NCI-H2171 (cell line): ENCODE data around the gene TMPRSS4.

Experiments
- DNase-seq: peaks from one replicate; lab custom pipeline; 2025; lab: John Stamatoyannopoulos, UW

Gene TMPRSS4

DNA sequence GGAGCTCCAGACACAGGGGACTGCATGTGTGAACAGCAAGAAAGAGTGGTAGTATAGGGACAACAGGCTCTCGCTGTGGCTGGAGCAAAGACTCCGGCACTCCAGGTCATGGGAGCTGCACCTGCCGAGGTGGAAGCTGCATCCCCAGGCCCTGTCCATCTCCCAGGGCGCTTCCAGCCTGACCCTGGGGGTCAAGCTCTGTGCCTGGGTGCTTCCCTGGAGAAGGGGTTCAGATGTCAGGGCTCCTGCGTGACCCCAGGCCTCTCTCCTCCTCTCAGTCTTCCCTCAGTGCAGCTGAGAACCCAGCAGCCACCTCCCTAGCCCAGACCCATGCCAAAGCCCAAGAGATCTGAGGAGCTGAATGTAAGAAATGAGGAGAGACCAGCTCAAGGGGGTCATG is 3.4 kb downstream of the TMPRSS4 start:
- no peak for DNase-seq

DNA sequence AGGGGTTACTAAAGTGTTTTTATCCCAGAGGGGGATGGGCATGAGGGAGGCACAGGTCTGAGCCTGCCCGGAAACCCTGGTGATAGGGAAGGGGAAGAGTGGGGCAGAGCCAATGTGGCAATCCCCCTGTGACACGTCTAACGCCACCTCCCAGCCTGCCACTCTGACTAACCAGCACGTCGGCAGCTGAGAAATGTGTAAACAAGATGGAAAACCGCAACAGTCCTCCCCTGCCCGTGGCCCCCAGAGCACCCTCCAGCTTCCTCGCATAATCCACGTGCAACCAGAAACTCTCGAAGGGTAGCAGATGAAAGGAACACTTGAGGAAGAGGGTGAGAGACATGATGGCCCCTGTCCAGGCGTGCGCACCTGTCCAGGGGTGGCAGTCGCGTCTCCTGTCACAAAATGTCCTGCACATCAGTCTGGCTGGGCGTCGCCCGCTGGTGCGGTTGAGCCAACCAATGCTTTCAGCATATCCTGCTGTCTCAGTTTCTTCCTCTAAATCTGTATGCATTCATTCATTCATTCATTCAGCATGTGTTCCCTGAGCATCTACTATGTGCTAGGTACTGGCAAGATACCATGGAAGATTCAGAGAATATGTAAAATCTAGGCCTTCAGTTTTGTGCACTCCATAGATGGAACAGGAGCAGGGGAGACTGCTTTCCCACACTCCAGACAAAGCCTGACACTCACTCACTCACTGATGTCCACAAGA is 4.5 kb downstream of the TMPRSS4 start:
- DNase-seq: no peak

DNA sequence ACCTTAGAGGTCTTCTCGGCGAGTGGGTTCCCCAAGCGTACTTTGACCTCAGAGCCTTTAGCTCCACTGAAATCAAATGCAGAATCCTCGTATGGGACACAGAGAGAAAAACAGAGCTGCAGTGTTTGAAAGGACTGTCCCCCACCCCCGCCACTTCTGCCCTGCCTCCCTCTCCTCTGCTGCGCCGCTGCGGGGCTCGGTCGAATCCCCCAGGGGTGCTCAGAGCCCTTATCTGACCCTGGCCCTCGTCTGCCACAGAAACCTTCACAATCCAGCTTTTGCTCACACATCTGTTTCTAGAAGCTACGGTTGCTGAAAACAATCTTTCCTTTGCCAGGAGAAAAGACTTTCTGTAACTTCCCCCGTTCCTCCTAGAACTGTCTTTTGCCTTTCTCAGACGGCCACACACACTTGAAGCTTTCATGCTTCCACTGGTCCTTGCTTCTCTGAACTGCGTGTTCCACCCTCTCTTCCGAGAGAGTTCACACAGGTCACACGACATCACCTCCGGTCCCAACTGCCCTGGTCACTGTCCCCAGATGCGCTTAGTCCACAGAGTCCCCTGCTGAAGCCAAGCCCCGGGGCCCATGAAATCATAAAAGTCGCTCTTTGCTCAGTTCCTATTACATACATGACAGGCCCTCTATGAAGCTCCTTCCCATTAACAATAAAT is 6.1 kb downstream of the TMPRSS4 start:
- no peak for DNase-seq

DNA sequence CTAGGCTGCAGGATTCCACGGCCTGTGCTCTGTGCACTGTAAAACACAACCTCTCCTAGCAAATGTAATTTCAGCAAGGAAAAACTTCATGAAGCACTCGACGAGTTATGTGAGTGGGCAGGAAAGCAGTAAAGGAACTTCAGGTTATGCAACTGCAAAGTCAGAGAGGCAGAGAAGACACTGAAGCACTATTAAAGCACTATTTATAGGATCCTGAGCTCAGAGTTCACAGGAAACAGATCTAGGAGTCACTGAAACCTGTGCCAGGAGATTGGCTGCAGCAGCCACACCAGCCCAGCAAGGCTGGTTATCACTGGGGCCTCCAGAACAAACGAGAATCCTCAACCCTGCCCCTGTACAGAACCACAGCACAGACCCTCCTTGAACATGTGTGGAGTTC is 7.4 kb downstream of the TMPRSS4 start:
- no peak for DNase-seq

DNA sequence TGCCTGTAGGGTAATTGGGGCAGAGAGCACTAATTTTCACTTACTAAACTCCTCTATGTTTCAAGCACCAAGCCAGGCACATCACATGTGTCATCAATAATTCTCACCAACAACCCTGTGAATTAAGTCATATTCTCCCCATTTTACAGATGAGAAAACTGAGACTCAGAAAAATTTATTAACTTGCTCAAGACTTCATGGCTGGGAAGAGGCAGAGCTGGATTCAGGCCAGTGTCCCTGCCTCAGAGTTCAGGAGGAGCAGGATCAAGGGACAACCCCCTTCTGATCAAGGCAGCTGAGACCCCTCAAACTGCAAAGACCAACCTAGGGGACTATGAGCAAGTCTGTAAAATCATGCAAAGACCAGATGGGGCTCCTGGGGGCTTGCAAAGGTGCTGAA is 7.8 kb downstream of the TMPRSS4 start:
- no peak for DNase-seq

DNA sequence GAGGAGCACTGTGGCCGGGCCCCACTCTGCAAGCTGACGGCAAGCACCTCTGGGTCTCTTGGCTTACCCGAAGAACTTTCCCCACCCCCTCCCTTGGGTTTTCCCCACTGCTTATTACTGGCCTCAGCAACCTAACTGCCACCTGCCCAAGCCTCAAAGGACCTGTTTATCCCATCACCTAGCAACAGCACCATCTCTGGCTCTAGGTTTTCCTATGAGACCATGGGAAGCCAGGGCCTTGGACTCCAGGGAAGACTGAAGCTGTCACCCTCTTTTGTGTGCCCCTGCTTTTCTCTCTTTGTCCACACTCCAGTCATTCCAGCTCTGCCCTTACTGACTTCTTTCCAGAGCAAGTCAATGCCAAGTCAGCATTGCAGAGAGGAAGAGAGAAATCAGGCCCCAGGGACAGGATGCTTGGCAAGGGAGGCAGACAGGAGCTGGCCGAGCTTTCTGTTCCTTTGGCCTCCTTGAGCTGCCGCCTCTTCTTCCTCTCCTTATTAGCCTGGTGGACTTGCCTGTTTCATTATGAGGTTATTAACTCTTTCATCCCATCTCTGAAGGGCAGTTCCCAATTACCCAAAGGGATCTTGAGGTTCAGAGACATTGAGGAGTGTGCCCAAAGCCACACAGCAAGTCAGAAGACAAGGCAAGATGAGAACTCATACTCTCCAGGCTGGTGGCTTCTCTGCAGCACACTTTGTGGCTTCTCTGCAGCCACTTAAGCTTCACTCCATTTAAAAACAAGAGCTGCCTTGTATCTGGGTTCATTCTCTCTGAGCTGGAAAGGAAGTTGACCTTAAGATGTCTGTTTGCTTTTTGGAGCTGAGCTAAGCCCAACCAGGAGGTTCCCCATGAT is 10.3 kb downstream of the TMPRSS4 start, which contains the start of gene SMIM35:
SMIM35 (minus strand) TSS at position 51 of the 856 bp plus-strand sequence. CDS start 206 bp downstream, outside the sequence.
- DNase-seq: no peak

DNA sequence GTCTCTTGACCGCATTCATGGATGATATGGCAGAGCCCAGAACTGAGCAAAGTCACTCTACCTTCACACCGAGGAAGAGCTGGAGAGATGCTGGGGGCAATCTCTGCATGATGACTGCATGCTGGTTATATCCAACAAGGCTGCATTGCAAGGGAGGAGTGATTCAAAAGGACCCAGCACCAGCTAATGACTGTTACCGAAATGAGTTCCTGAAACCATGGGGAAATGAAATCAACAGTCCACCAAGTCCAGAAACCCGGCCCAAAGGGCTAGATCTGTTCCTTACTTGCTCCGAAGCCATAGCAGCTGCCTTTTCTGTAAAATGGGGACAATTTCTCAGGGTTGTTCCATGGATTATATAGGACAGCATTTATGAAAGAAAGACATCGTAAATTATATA is 11.1 kb downstream of the TMPRSS4 start:
- no peak for DNase-seq

DNA sequence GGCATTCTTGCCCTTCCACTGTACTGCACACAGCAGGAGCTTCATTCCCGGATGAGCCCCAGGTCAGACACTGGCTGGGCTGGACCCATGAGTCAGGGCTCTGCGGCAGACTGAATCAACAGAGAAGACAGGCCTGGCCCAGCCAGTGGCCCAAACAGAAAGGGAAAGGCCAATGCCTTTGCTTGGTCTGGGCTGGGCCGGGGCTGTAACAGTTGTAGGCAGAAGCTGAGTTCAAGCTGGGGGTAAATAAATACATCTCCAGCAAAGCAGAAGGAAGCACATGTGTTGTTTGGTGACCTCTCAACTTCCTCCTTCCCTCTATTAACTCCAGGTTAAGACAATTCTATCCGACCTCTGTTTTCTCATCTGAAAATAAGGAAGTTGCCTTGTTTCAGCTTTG is 11.7 kb downstream of the TMPRSS4 start:
- no peak for DNase-seq

DNA sequence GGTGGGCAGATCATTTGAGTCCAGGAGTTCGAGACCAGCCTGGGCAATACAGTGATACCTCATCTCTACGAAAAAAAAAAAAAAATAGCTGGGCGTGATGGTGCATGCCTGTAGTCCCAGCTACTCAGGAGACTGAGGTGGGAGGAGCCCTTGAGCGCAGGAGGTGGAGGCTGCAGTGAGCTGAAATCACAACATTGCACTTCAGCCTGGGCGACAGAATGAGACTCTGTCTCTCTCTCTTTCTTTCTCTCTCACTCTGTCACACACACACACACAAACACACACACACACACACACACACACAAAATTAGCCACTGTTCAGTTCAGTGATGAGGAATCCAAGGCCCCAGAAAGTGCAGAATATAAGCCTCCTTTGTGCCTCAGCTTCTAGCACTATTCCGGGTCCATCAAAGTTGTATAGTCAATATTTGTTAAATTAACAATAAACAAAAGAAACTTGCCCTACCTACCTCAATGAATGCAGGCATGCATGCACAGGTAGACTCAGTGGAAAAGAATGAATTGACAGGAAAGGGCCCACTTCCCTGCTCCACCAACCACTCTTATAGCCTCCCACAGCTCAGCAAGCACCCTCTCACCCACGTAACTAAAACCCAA is 13.8 kb downstream of the TMPRSS4 start:
- DNase-seq: no peak

DNA sequence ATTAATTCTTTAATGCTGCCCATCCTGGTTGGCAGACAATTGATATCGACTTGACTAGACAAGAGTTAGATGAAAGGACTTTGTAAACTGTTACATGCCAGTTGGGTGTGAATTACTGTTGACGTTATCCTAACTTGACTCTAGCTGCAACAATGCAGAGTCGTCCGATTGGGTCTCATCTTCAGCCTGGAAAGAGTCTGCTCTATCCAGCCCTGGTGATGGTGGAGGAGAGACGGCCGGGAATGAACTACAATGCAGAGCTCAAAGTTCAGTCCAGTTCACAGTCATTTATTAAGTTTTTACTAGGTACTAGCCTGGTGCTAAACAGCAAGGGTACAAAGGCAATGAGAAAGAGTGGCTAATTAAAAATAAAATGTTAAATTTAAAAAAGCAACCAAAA is 14.8 kb downstream of the TMPRSS4 start:
- no peak for DNase-seq

DNA sequence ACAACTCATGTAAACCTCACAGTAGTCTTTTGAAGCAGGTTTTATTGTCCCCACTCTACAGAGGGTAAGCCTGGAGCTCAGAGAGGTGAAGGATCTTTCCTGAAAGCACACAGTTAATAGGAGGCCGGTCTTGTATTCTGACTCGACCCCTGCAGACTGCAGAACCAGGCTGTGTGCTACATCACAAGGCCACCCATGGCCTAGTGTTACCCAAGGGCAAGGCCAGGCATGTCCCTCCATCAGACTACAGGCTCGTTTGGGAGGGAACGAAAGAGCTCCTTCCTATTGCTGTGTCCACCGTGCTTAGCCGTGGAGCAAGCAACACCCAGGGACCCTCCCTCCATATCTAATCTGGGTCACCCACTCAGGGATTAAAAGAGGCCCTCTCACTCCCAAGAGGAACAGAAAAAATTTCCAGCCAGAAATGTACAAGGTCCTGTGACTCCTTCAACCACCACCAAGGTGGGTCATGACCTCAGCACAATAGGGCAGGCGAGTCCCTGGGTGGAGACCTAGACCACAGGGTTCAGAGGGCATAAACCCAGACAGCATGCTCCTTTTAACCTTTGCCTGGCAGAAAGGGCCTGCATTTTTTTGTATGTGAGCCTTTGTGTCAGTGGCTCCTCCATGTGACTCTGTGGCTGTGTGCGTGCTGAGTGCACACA is 16.2 kb downstream of the TMPRSS4 start:
- DNase-seq: no peak

DNA sequence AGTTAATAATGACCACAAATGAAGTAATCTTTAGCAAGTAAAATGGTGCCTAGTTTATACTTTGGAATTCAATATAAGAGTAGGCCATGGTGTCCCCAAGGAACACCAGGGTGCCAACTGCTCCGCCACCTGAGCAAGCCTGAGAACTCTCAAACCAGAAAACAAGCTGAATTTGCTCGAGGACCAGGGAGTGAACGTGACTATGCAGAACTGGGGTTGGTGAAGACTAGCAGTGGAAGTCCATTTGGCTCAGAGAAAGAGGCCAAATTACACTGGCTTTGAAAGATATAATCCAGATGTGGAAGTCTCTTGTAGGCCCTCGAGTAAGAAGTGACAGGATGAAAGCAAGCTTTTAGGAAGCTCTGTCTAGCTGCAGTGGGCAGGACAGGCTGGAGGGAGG is 18.6 kb downstream of the TMPRSS4 start:
- no peak for DNase-seq

DNA sequence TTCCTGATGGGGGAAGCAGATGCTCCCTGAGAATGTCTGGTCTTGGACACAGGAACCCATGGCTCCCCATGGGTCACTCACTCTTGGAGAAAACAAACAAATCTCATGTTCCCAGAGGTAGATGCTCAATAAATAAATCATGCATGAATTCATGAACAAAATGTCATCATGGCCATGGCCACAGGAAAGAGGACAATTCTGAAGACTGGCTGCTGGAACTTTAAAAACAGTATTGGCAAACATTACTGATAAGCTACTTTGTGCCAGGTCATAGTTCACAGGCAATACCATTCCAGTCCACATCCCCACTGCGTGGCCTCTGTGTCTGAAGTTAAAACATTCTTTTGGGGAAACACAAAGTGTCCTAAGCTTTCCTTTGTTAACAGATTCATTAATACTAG is 19.1 kb downstream of the TMPRSS4 start:
- DNase-seq: no peak

DNA sequence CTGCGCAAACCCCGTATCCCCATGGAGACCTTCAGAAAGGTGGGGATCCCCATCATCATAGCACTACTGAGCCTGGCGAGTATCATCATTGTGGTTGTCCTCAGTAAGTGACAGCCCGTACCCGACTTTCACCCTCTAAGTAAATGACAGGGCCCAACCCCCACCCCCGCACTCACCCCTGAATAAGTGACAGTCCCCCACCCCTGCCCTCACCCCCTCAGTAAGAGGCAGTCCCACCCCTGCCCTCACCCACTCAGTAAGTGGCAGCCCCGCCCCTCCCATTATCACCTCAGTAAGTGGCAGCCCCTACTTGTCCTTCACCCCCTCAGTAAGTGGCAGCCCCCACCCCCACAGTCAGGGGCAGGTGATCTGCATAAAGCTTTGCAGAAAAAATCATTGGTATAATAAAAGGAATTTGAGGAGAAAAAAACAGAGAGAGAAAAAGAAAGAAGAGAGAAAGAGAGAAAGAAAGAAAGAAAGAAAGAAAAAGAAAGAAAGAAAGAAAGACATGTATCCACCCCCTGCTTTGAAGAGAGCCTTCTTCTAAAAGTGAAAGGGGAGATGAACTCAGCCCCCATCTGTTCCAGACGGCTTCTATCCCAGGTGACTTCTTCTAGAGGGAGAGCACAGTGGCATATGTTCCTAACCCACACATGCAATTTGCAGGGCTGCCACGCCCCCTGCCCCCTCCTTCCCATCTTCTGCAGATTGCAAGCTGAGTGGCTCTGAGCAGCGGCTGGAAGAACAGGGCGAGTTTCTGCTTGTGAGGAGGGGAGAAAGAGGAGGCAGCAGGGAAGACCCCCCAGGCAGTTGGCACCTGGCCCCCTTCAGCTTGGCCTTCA is 22.3 kb downstream of the TMPRSS4 start:
- DNase-seq: peak; percentile 80

DNA sequence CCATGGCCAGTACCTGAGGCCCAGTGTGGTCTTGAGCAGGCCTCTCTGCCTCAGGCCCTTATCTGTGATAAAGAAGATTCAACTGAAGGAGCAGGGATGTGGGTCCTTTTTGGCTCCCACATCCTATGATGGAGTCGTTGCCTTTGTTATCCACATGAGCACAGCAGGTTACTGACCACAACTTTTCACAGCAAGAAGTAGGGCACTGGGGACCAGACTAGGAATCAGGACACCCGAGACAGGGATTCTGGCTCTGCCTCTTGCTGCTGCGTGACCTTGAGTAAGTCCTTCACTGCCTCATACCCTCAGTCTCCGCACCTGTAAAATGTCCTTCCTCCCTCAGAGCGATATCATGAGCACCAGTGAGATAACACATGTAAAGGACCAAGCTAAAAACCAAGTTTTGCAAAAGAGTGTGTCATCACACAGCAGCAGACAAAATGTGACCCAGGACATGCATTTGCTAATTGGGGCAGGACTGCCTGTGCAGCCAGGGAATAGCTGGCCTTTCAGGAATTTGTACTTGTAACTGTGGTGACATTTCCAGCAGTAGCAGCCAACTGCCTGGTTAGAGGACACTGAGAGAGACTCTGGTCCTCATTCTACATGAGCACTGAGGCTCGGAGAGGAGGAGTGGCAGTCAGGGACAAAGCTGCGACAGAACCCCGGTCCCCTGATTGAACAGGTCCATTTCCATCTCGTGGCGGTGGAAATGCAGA is 23.1 kb downstream of the TMPRSS4 start:
- DNase-seq: no peak

DNA sequence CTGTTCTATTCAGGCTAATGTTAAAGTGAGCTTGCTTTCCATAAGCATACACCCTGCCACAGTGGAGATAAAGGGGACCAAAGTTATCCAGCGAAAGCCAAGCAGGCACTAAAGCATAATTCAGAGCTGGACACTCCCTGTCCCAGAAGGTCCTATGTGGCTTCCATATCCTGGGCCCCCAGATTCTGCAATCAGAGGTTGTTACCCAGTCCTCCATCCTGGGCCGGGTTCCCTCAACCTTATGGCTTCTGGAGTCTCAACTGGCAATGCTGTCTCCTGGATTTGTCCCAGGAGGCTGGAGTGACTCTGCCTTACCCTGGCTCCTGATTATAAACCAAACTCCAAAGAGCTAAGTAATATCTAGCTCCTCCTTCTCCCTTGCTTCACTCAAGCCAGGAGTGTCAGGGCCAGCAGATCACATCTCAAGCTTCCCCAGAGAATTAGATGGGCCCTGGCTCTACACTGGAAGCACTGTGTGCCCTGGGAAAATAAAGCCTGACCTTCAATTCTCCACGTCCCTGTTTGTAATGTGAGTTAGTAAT is 23.9 kb downstream of the TMPRSS4 start:
- no peak for DNase-seq

DNA sequence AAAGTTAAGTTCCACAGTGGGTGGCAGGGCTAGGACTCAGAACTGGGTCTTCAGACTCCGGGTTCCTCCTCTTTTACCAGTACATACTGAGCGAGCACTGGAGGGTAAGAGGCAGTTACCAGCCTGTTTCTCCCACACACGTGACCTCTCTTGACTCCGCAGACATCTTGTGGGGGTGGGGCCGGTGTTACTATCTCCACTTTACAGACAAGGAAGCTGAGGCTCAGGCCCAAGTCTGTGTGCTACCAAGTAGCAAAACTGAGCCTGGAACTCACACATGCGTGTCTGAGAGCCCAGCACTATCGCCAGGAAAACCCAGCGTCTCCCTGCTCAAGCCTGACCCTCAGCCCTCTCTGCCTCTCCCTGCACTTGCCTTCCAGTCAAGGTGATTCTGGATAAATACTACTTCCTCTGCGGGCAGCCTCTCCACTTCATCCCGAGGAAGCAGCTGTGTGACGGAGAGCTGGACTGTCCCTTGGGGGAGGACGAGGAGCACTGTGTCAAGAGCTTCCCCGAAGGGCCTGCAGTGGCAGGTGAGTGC is 25.9 kb downstream of the TMPRSS4 start:
- no peak for DNase-seq

DNA sequence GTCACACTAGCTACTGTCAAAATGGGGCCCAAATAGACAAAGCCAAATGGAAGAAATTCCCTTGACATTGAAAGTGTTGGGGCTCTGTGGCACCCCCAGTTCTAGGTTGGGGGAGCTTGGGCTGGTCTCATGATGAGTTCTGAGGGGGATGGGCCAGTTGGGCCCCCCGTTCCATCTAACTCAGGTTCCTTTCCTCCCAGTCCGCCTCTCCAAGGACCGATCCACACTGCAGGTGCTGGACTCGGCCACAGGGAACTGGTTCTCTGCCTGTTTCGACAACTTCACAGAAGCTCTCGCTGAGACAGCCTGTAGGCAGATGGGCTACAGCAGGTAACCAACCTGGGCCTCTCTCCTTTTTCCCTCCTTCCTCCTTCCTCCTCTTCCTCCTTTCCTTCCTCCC is 27.6 kb downstream of the TMPRSS4 start:
- DNase-seq: no peak

DNA sequence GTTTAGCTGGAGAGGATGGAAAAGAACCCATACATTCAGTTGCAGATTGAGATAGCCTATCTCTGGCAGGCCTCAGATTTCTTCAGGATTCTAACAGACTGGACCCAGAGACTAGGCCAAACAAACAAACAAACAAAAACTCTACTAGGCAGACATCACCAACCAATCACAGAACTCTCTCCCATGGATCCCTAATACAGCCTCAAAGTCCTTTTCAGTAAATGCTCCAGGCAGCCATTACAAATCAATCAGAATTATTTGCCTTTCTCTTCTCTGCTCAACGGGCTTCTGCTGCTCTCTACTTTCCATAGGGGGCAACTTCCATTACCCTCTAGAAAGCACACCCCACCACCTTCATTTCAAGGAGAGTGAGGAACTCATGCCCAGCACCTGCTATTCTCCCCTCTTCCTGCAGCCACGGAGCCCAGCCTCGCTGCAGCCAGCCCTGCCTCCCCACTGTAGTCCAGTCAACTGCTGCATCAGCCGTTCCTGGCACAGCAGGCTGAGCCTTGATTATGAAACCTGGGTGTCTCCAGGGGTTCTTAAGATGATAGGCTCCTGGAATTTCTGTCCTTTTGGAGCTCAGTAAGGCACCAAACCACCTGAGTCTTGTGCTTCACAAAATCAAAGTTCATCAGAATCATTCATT is 28.9 kb downstream of the TMPRSS4 start:
- no peak for DNase-seq
